Fibroblast of peridontal ligament (primary cell): ENCODE measurements around the gene RBM24.
A peak's percentile ranks its signal among the peaks of the same experiment; 100 is the strongest.
"Not testable (repeated sequence)": the region's sequence is repeated elsewhere in the genome, so short reads cannot be mapped to it uniquely, and the experiment has no call there.

ENCODE experiments used
- DNase-seq: peaks from one replicate; pipeline ENCODE4 v3.0.0-alpha.2; 2010; ENCODE audit errors: extremely low read depth

The RBM24 gene

GRCh38 chr6:17291778-17292177 lies 10.6 kb downstream of the RBM24 start:
- no peak for DNase-seq

- DNase-seq, result no peak
These were observed 11.5 kb downstream of the RBM24 start for GRCh38 chr6:17292600-17293133.

- no peak for DNase-seq
These were observed 12.2 kb downstream of the RBM24 start for GRCh38 chr6:17293395-17293794.

GRCh38 chr6:17297271-17298080 lies 16.3 kb downstream of the RBM24 start:
- peak; percentile 43 for DNase-seq

GRCh38 chr6:17298257-17298656 lies 17.1 kb downstream of the RBM24 start:
- DNase-seq, result no peak

GRCh38 chr6:17299222-17299621 lies 18.1 kb downstream of the RBM24 start:
- no peak for DNase-seq

- no peak for DNase-seq
These were observed 18.6 kb downstream of the RBM24 start for GRCh38 chr6:17299750-17300149.

GRCh38 chr6:17300637-17301036 lies 19.5 kb downstream of the RBM24 start:
- no peak for DNase-seq

GRCh38 chr6:17303444-17303843 lies 22.3 kb downstream of the RBM24 start:
- no peak for DNase-seq

- peak; percentile 14 for DNase-seq
These were observed 24.2 kb downstream of the RBM24 start for GRCh38 chr6:17305219-17306001.

GRCh38 chr6:17311595-17312311 lies 30.6 kb downstream of the RBM24 start:
- DNase-seq, result peak; percentile 50

GRCh38 chr6:17313238-17313637 lies 32.1 kb downstream of the RBM24 start:
- not testable (repeated sequence) for DNase-seq

- DNase-seq, result no peak
These were observed 32.8 kb downstream of the RBM24 start for GRCh38 chr6:17313971-17314370.

- DNase-seq, result no peak
These were observed 34.1 kb downstream of the RBM24 start for GRCh38 chr6:17315262-17315661.

- no peak for DNase-seq
These were observed 37.4 kb downstream of the RBM24 start for GRCh38 chr6:17318435-17319165.

GRCh38 chr6:17320266-17320665 lies 39.1 kb downstream of the RBM24 start:
- DNase-seq, result not testable (repeated sequence)

- DNase-seq, result no peak
These were observed 50.1 kb downstream of the RBM24 start for GRCh38 chr6:17331238-17331637.

GRCh38 chr6:17334265-17334664 lies 53.1 kb downstream of the RBM24 start:
- DNase-seq, result peak; percentile 37

- peak; percentile 99 for DNase-seq
These were observed 55.3 kb downstream of the RBM24 start for GRCh38 chr6:17336425-17336824.

GRCh38 chr6:17339308-17339670 lies 58.1 kb downstream of the RBM24 start:
- DNase-seq, result no peak

GRCh38 chr6:17341117-17341805 lies 60.1 kb downstream of the RBM24 start:
- no peak for DNase-seq
